Left renal pelvis (tissue), 4 donors: Measurements from ENCODE around the gene UBE2H. TPM values are rescaled to one million over a fixed set of nuclear protein-coding genes. Genes with fewer than 3 reads are reported as not detected.
"Not testable (repeated sequence)": the region's sequence is repeated elsewhere in the genome, so short reads cannot be mapped to it uniquely, and the experiment has no call there.

Source experiments
- DNase-seq, 4 donors: peaks; one replicate each; pipeline ENCODE4 v3.0.0-alpha.2; 2013; ENCODE audit warnings: low read depth in 4 of 4, low spot score in 3 of 4
- polyA plus RNA-seq, 4 donors: library from polyadenylated mRNA; unstranded; fragments of 120-200 nt; gene quantifications; one replicate each; pipeline ENCODE4 v1.2.1, GENCODE V29; 2013; ENCODE audit not compliant: insufficient read length in 4 of 4

The UBE2H gene
- polyA plus RNA-seq: 100 to 1,000 TPM; 107 to 130 (median 121) TPM

GRCh38 chr7:129952653-129953560 lies at the start of gene UBE2H:
UBE2H (minus strand) TSS chr7:129952960; CDS start chr7:129952555, 405 bp downstream.
- DNase-seq: peak; percentile 87 to 89 (median 88)

GRCh38 chr7:129998446-129998845 lies 45.7 kb upstream of the UBE2H start:
- no peak for DNase-seq

- DNase-seq: no peak
Observed at GRCh38 chr7:129997285-129997684, 44.5 kb upstream of the UBE2H start.

GRCh38 chr7:129993275-129993674 lies 40.5 kb upstream of the UBE2H start:
- no peak for DNase-seq

GRCh38 chr7:129990403-129991192 lies 37.8 kb upstream of the UBE2H start:
- DNase-seq: no peak

GRCh38 chr7:129989466-129989865 lies 36.7 kb upstream of the UBE2H start:
- DNase-seq: no peak

GRCh38 chr7:129986600-129986999 lies 33.8 kb upstream of the UBE2H start:
- no peak for DNase-seq

- DNase-seq: no peak
Observed at GRCh38 chr7:129980667-129981066, 27.9 kb upstream of the UBE2H start.

GRCh38 chr7:129975309-129975708 lies 22.5 kb upstream of the UBE2H start:
- DNase-seq: no peak

GRCh38 chr7:129970816-129971215 lies 18.1 kb upstream of the UBE2H start:
- DNase-seq: no peak

- DNase-seq: no peak
Observed at GRCh38 chr7:129969881-129970446, 17.2 kb upstream of the UBE2H start.

- DNase-seq: no peak
Observed at GRCh38 chr7:129968592-129969383, 16.0 kb upstream of the UBE2H start.

- not testable (repeated sequence) for DNase-seq
Observed at GRCh38 chr7:129960204-129960475, 7.4 kb upstream of the UBE2H start.

GRCh38 chr7:129959471-129960203 lies 6.9 kb upstream of the UBE2H start:
- DNase-seq: no peak

GRCh38 chr7:129958643-129959470 lies 6.1 kb upstream of the UBE2H start:
- DNase-seq: no peak

- DNase-seq: no peak
Observed at GRCh38 chr7:129955993-129956543, 3.3 kb upstream of the UBE2H start.

GRCh38 chr7:129952086-129952652 lies 591 bp downstream of the UBE2H start:
- peak in 2 of 4 donors; percentile 18 to 23 for DNase-seq
